ENCODE results near the gene PDK2. TPM values are rescaled to one million over a fixed set of nuclear protein-coding genes. Genes with fewer than 3 reads are reported as not detected.

Gene PDK2
- total and polyA plus RNA-seq, 2 of the 4 experiments (the other 2 are of a cell fraction) = 26.7 to 104 TPM

DNA sequence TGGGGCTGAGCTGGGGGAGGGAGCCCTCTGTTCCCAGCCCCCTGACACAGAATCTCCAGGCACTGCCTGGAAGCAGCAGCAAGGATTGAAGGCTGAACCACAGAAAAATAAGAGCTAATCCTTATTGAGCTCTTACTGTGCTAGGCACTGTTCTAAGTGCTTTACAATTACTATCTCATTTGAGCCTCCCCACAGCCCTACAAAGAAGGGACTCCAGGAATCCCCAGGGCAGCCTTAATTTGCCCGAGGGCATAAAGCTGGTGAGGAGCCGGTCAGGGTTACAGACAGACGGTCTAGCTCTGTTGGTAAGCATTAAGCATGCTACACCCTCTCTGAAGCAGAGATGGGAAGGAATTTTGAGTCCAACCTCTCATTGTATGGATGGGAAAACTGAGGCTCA, 27.8 kb downstream of the PDK2 start:
- Histone ChIP-seq H4K8ac (ENCODE audit: low read depth in 2 of 2, low read length in 2 of 2) (peak overlapping the region; percentile 58 to 98; a peak in 3 of 4 replicates), H2AK9ac (replicated peaks; ENCODE audit: low read depth, low read length, poor library complexity) (peak overlapping the region; percentile 74), H3K4me2 (ENCODE audit: low read depth, low read length) (no peak overlapping the region; the same call in 1 of the 2 replicates), H4K91ac (ENCODE audit: insufficient read depth, low read depth, low read length) (peak overlapping the region; percentile 59; the same call in 1 of the 2 replicates), H2BK20ac (ENCODE audit: low read depth, low read length) (no peak overlapping the region), H3K4ac (ENCODE audit: low read depth, low read length) (peak overlapping the region; percentile 84), H2BK5ac (ENCODE audit: low read depth, low read length, poor library complexity, severe bottlenecking) (no peak overlapping the region), H4K20me1 (ENCODE audit: insufficient read depth, low read length) (no peaks in the 10 kb centered on the region), H3K18ac (ENCODE audit: low read depth, low read length) (peak overlapping the region; percentile 6; the same call in 1 of the 2 replicates), H3K9ac (ENCODE audit: low read depth, low read length) (0 out of 2 replicates have a peak overlapping the region, but pooled peaks have one; percentile 26), H4K5ac (ENCODE audit: low read depth, low read length) (peak overlapping the region; percentile 93; the same call in 1 of the 2 replicates), H2BK120ac (ENCODE audit: low read depth, low read length) (peak overlapping the region; percentile 71), H2BK15ac (ENCODE audit: low read depth, low read length) (0 out of 3 replicates have a peak overlapping the region, but pooled peaks have one; percentile 72), H3K4me3 (ENCODE audit: insufficient read depth, low read depth, low read length) (no peak overlapping the region), H3K9me3 (ENCODE audit: control insufficient read depth, insufficient read depth, low read length) (no peaks in the 10 kb centered on the region), H3K27me3 (ENCODE audit: control insufficient read depth, insufficient read depth, low read length) (no peaks in the 10 kb centered on the region), H3K23ac (ENCODE audit: low read depth, low read length) (peak overlapping the region; percentile 4; the same call in 1 of the 2 replicates), H3K9me1 (ENCODE audit: insufficient read depth, low read length) (peaks cover 18% of the 10 kb centered on the region), H3K14ac (replicated peaks; ENCODE audit: low read depth, low read length) (peak overlapping the region; percentile 92), H3K79me1 (ENCODE audit: low read depth in 1 of 2, low read length in 2 of 2) (peaks cover 0 to 8% of the 10 kb centered on the region in 2 experiments; a peak in 2 of 4 replicates), H2AFZ (replicated peaks; ENCODE audit: low read length, poor library complexity) (no peak overlapping the region), H3K4me1 (ENCODE audit: control insufficient read depth, insufficient read depth, low read length) (peaks cover 10% of the 10 kb centered on the region), H3K56ac (ENCODE audit: extremely low read depth, insufficient read depth, low read length) (peak overlapping the region; percentile 24; the same call in 1 of the 2 replicates), H3K36me3 (ENCODE audit: control insufficient read depth, insufficient read depth, low read length) (peaks cover 4% of the 10 kb centered on the region; the same call in 1 of the 2 replicates), H2AK5ac (ENCODE audit: low read depth, low read length) (peak overlapping the region; percentile 73), H3K27ac (ENCODE audit: insufficient read depth, low read length) (peak overlapping the region; percentile 29; the same call in 1 of the 2 replicates)
- TF ChIP-seq CEBPB (IDR thresholded peaks at IDR 0.05; ENCODE audit: low read depth, low read length) = no peak
- TF ChIP-seq MXI1 (IDR thresholded peaks at IDR 0.05; ENCODE audit: borderline replicate concordance, low read depth, low read length) = no peak
- no peak for TF ChIP-seq POLR2A (IDR thresholded peaks at IDR 0.05; ENCODE audit: low read depth, low read length)
- TF ChIP-seq BHLHE40 (IDR thresholded peaks at IDR 0.05; ENCODE audit: low read depth, low read length) = no peak
- TF ChIP-seq, protein P1, sequence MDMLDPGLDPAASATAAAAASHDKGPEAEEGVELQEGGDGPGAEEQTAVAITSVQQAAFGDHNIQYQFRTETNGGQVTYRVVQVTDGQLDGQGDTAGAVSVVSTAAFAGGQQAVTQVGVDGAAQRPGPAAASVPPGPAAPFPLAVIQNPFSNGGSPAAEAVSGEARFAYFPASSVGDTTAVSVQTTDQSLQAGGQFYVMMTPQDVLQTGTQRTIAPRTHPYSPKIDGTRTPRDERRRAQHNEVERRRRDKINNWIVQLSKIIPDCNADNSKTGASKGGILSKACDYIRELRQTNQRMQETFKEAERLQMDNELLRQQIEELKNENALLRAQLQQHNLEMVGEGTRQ (IDR thresholded peaks at IDR 0.05; ENCODE audit: low read depth, low read length) = no peak
- TF ChIP-seq MAFK (IDR thresholded peaks at IDR 0.05; ENCODE audit: low read depth, low read length) = no peak
- TF ChIP-seq NFE2L2 (IDR thresholded peaks at IDR 0.05; ENCODE audit: low read depth, low read length) = no peak
- intact Hi-C loops (cut with micrococcal nuclease) = no loop called here
- in situ Hi-C loops (cut with MboI; ENCODE audit: low sequenced_read_pairs) = no loop called here
- no TSS peak for BruUV-seq (replicated peaks)
- ATAC-seq (ENCODE audit: low read depth) = no peak
- ChIA-PET CTCF (interaction anchor here (1.2 kb wide), 1 partner anchor 9 kb away, joined by 4 read pairs; no protein-coding TSS in a partner anchor), POLR2A (ENCODE audit: unreplicated experiment) (no interaction called here)
- dilution Hi-C loops (cut with HindIII; ENCODE audit: low sequenced_read_pairs, unreplicated experiment) = no loop called here
- no peak for DNase-seq
- no CpG with 5 or more reads among the region's 3 CpGs for WGBS, 2 experiments (ENCODE audit: extremely low coverage in 2 of 2, insufficient read length in 1 of 2)
